ENCODE measurements around the gene RPP40. TPM values are rescaled to one million over a fixed set of nuclear protein-coding genes. Genes with fewer than 3 reads are reported as not detected.

The RPP40 gene, protein sequence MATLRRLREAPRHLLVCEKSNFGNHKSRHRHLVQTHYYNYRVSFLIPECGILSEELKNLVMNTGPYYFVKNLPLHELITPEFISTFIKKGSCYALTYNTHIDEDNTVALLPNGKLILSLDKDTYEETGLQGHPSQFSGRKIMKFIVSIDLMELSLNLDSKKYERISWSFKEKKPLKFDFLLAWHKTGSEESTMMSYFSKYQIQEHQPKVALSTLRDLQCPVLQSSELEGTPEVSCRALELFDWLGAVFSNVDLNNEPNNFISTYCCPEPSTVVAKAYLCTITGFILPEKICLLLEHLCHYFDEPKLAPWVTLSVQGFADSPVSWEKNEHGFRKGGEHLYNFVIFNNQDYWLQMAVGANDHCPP
- total RNA-seq (2014; rRNA removed; shearing (Covaris generic)) = 16.2 and 29.3 TPM in 2 replicates
- 21.9 and 29.0 TPM in 2 replicates for polyA plus RNA-seq (2016; fragmentation: Nextera tagmentation; extraction: Ambion mirVana)

DNA sequence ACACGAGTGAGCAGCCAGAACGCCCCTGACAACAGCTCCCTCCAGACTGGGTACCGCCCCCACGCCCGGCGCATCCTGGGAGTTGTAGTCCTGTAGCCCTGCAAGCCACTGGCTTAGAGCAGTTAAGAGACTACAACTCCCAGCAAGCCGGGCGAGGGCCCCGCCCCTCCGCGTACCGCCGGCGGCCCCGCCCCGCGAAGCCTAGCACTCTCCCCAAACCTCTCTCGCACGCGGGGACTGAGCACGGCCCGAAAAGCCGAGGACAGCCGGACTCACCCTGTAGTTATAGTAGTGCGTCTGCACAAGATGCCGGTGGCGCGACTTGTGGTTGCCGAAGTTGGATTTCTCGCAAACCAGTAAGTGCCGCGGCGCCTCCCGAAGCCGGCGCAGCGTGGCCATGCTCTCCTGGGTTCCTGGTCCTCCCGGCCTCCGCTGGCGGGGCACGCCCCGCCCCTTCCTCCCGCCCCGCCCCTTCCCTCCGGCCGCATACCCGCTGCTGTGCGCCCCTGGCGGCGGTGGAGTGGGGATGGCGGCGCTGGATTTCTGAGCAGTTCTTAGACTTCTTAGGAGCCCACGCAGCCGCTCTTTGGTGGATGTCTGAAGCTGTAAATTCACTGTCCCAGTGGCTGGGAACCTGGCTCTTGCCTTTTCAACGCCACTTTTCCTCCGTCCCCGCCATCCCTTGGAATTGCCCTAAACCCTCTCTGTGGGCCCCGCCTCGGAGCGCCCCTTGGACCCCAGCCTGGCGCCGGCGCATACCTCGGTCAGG, at the start of gene RPP40:
TSS of gene RPP40 (minus strand) at position 434 of the 769 bp plus-strand sequence. CDS start at position 399, 35 bp downstream.
- in situ Hi-C loops (cut with MboI) = no loop called here
- peak within 1 kb of the TSS; percentile 82 for H3K4me3 ChIP-seq
- no peaks in the 10 kb centered on the region for H3K4me1 ChIP-seq (ENCODE audit: insufficient read depth)
- DNase-seq = peak; percentile 98
- H3F3A ChIP-seq (ENCODE audit: insufficient read depth) = no peaks in the 10 kb centered on the region
- no peak for TF ChIP-seq EZH2phosphoT487 (IDR thresholded peaks at IDR 0.05; ENCODE audit: insufficient read depth, low read depth)
- TF ChIP-seq EZH2 (IDR thresholded peaks at IDR 0.05; ENCODE audit: insufficient read depth, poor library complexity, severe bottlenecking) = no peak
- H3K36me3 ChIP-seq (ENCODE audit: low read depth) = no peaks in the 10 kb centered on the region; the same call in 1 of the 2 replicates
- no peaks in the 10 kb centered on the region for H3K9me3 ChIP-seq (ENCODE audit: low read depth)
- WGBS, 2 experiments (ENCODE audit: low coverage in 1 of 2, low lambda C conversion rate in 2 of 2, missing lambda C conversion rate in 2 of 2) = 1 to 3% methylated on average over 35 to 64 of the region's 64 CpGs
- H3K4me2 ChIP-seq (ENCODE audit: unreplicated experiment) = peak within 1 kb of the TSS; percentile 87
- peak within 1 kb of the TSS; percentile 85 for H3K9ac ChIP-seq
- H2AFZ ChIP-seq = peak within 1 kb of the TSS; percentile 96
- H3K79me2 ChIP-seq (ENCODE audit: insufficient read depth) = no peaks in the 10 kb centered on the region
- H3K27ac ChIP-seq = peak within 1 kb of the TSS; percentile 78
- no peaks in the 10 kb centered on the region for H4K20me1 ChIP-seq (ENCODE audit: insufficient read depth)
- H3K9me2 ChIP-seq (ENCODE audit: insufficient read depth) = no peaks in the 10 kb centered on the region
- H3K27me3 ChIP-seq (replicated peaks; ENCODE audit: insufficient read depth) = no peaks in the 10 kb centered on the region

DNA sequence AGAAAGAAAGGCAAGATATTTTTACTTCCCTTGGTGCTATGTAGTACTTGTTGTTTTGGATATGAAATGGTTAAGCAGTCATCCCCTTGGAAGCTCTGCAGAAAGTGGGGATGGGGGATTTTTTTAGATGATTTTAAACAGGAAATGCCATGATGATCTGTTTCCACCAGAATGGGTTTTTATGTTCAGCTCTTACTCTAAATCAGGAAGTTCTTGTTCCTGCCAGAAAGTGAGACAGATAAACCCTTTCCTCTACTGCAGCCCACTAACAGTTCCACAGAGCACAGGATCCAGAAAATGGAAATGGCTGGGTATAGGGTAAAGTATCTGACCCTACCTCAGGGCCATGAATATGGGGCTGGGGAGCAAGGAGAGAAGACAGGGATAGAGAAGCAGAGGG, 49.2 kb upstream of the RPP40 start:
- Histone ChIP-seq H2AFZ (no peak overlapping the region), H3K9me3 (ENCODE audit: low read depth) (no peaks in the 10 kb centered on the region), H3F3A (ENCODE audit: insufficient read depth) (peaks cover 15% of the 10 kb centered on the region; the same call in 1 of the 2 replicates), H3K4me1 (ENCODE audit: insufficient read depth) (peaks cover 18% of the 10 kb centered on the region), H3K79me2 (ENCODE audit: insufficient read depth) (no peaks in the 10 kb centered on the region), H3K27ac (no peak overlapping the region), H3K9ac (no peak overlapping the region), H3K27me3 (replicated peaks; ENCODE audit: insufficient read depth) (no peaks in the 10 kb centered on the region), H3K4me2 (ENCODE audit: unreplicated experiment) (no peak overlapping the region), H3K36me3 (ENCODE audit: low read depth) (no peaks in the 10 kb centered on the region), H3K4me3 (no peak overlapping the region), H3K9me2 (ENCODE audit: insufficient read depth) (no peaks in the 10 kb centered on the region), H4K20me1 (ENCODE audit: insufficient read depth) (no peaks in the 10 kb centered on the region)
- no peak for DNase-seq
- TF ChIP-seq EZH2 (IDR thresholded peaks at IDR 0.05; ENCODE audit: insufficient read depth, poor library complexity, severe bottlenecking) (no peak), EZH2phosphoT487 (IDR thresholded peaks at IDR 0.05; ENCODE audit: insufficient read depth, low read depth) (no peak)
- in situ Hi-C loops (cut with MboI) = no loop called here

DNA sequence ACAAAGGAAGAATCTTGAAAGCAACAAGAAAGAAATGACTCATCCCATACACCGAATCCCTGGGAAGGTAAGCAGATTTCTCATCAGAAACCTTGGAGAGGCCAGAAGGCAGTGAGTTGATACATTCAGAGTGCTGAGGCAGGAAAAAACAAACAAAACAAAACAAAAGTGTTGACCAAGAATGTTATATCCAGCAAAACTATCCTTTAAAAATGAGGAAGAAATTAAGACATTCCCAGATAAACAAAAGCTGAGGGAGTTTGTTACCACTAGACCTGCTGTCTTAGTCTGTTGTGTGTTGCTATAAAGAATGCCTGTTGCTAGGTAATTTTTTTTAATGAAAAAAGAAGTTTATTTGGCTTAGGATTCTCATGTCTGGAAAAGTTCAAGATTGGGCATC, 47.6 kb upstream of the RPP40 start:
- 68 to 74% methylated on average over 1 of the region's 1 CpG for WGBS, 2 experiments (ENCODE audit: low coverage in 1 of 2, low lambda C conversion rate in 2 of 2, missing lambda C conversion rate in 2 of 2)
- Histone ChIP-seq H3K4me1 (ENCODE audit: insufficient read depth) (peaks cover 18% of the 10 kb centered on the region), H3K27ac (no peak overlapping the region), H3K4me3 (no peak overlapping the region), H3K9me3 (ENCODE audit: low read depth) (no peaks in the 10 kb centered on the region), H4K20me1 (ENCODE audit: insufficient read depth) (no peaks in the 10 kb centered on the region), H3K36me3 (ENCODE audit: low read depth) (no peaks in the 10 kb centered on the region), H3F3A (ENCODE audit: insufficient read depth) (peaks cover 15% of the 10 kb centered on the region; the same call in 1 of the 2 replicates), H3K27me3 (replicated peaks; ENCODE audit: insufficient read depth) (no peaks in the 10 kb centered on the region), H2AFZ (no peak overlapping the region), H3K79me2 (ENCODE audit: insufficient read depth) (no peaks in the 10 kb centered on the region), H3K9me2 (ENCODE audit: insufficient read depth) (no peaks in the 10 kb centered on the region), H3K9ac (no peak overlapping the region), H3K4me2 (ENCODE audit: unreplicated experiment) (no peak overlapping the region)
- no peak for TF ChIP-seq EZH2 (IDR thresholded peaks at IDR 0.05; ENCODE audit: insufficient read depth, poor library complexity, severe bottlenecking)
- no peak for TF ChIP-seq EZH2phosphoT487 (IDR thresholded peaks at IDR 0.05; ENCODE audit: insufficient read depth, low read depth)
- in situ Hi-C loops (cut with MboI) = no loop called here
- DNase-seq = no peak

DNA sequence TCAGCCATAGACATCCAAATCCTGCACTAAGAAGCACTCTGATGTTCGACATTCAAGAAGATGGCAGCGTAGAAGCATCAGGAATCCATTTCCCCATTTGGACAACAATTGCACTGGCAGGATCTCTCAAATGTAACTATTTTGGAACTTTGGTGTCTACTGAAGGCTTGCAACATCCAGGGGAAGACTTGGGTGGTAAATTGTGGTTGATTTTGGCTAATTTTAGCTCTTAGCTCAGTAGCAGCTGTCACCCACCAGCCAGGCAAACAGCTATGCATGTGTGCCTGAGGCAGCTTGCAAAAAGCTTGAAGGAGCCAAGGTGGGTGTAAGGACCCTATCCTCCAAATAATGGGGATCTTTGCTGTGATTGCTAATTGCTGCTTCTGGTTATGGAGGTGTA, 46.2 kb upstream of the RPP40 start:
- H2AFZ ChIP-seq = no peak overlapping the region
- no peak overlapping the region for H3K4me3 ChIP-seq
- H3K27me3 ChIP-seq (replicated peaks; ENCODE audit: insufficient read depth) = no peaks in the 10 kb centered on the region
- no peaks in the 10 kb centered on the region for H3K36me3 ChIP-seq (ENCODE audit: low read depth)
- WGBS, 2 experiments (ENCODE audit: low coverage in 1 of 2, low lambda C conversion rate in 2 of 2, missing lambda C conversion rate in 2 of 2) = 70 to 77% methylated on average over 2 of the region's 2 CpGs
- peaks cover 18% of the 10 kb centered on the region for H3K4me1 ChIP-seq (ENCODE audit: insufficient read depth)
- no peak for DNase-seq
- no peaks in the 10 kb centered on the region for H3K79me2 ChIP-seq (ENCODE audit: insufficient read depth)
- H3K9me2 ChIP-seq (ENCODE audit: insufficient read depth) = no peaks in the 10 kb centered on the region
- H3F3A ChIP-seq (ENCODE audit: insufficient read depth) = peaks cover 15% of the 10 kb centered on the region; the same call in 1 of the 2 replicates
- no peak overlapping the region for H3K9ac ChIP-seq
- H3K4me2 ChIP-seq (ENCODE audit: unreplicated experiment) = no peak overlapping the region
- in situ Hi-C loops (cut with MboI) = no loop called here
- TF ChIP-seq EZH2 (IDR thresholded peaks at IDR 0.05; ENCODE audit: insufficient read depth, poor library complexity, severe bottlenecking) (no peak), EZH2phosphoT487 (IDR thresholded peaks at IDR 0.05; ENCODE audit: insufficient read depth, low read depth) (no peak)
- no peaks in the 10 kb centered on the region for H4K20me1 ChIP-seq (ENCODE audit: insufficient read depth)
- no peaks in the 10 kb centered on the region for H3K9me3 ChIP-seq (ENCODE audit: low read depth)
- no peak overlapping the region for H3K27ac ChIP-seq
